ENCODE results near the gene INHBE.

INHBE gene

GRCh38 chr12:57459750-57460467 lies 4.8 kb downstream of the INHBE start, which contains the start of gene GLI1:
GLI1 (plus strand) TSS chr12:57459785; CDS start chr12:57463692, 3,907 bp downstream.
- Histone ChIP-seq H2AFZ (ENCODE audit: low read depth, low read length) (peak within 1 kb of the TSS; percentile 66), H3K4me1 (ENCODE audit: insufficient read depth, low read length) (peaks cover 29% of the 10 kb centered on the region), H3K27me3 (ENCODE audit: insufficient read depth, low read length) (no peaks in the 10 kb centered on the region), H3K36me3 (ENCODE audit: insufficient read depth, low read length) (no peaks in the 10 kb centered on the region), H3K4me3 (ENCODE audit: low read length) (peak within 1 kb of the TSS; percentile 52), H3K9me3 (ENCODE audit: low read length) (no peaks in the 10 kb centered on the region)

GRCh38 chr12:57460468-57460784 lies 5.3 kb downstream of the INHBE start:
- Histone ChIP-seq H3K36me3 (ENCODE audit: insufficient read depth, low read length) (no peaks in the 10 kb centered on the region), H3K9me3 (ENCODE audit: low read length) (no peaks in the 10 kb centered on the region), H3K4me1 (ENCODE audit: insufficient read depth, low read length) (peaks cover 28% of the 10 kb centered on the region), H3K4me3 (ENCODE audit: low read length) (peak overlapping the region; percentile 52), H2AFZ (ENCODE audit: low read depth, low read length) (no peak overlapping the region), H3K27me3 (ENCODE audit: insufficient read depth, low read length) (no peaks in the 10 kb centered on the region)

GRCh38 chr12:57460841-57461275 lies 5.8 kb downstream of the INHBE start:
- no peaks in the 10 kb centered on the region for H3K9me3 ChIP-seq (ENCODE audit: low read length)
- peaks cover 26% of the 10 kb centered on the region for H3K4me1 ChIP-seq (ENCODE audit: insufficient read depth, low read length)
- H3K36me3 ChIP-seq (ENCODE audit: insufficient read depth, low read length), result no peaks in the 10 kb centered on the region
- H2AFZ ChIP-seq (ENCODE audit: low read depth, low read length), result no peak overlapping the region
- H3K27me3 ChIP-seq (ENCODE audit: insufficient read depth, low read length), result no peaks in the 10 kb centered on the region
- H3K4me3 ChIP-seq (ENCODE audit: low read length), result peak overlapping the region; percentile 52

- no peaks in the 10 kb centered on the region for H3K9me3 ChIP-seq (ENCODE audit: low read length)
- no peaks in the 10 kb centered on the region for H3K36me3 ChIP-seq (ENCODE audit: insufficient read depth, low read length)
- peaks cover 26% of the 10 kb centered on the region for H3K4me1 ChIP-seq (ENCODE audit: insufficient read depth, low read length)
- H2AFZ ChIP-seq (ENCODE audit: low read depth, low read length), result no peak overlapping the region
- peak overlapping the region; percentile 52 for H3K4me3 ChIP-seq (ENCODE audit: low read length)
- no peaks in the 10 kb centered on the region for H3K27me3 ChIP-seq (ENCODE audit: insufficient read depth, low read length)
Observed at GRCh38 chr12:57461276-57461916, 6.3 kb downstream of the INHBE start.

- H3K36me3 ChIP-seq (ENCODE audit: insufficient read depth, low read length), result no peaks in the 10 kb centered on the region
- H3K4me1 ChIP-seq (ENCODE audit: insufficient read depth, low read length), result peaks cover 26% of the 10 kb centered on the region
- peak overlapping the region; percentile 52 for H3K4me3 ChIP-seq (ENCODE audit: low read length)
- H3K9me3 ChIP-seq (ENCODE audit: low read length), result no peaks in the 10 kb centered on the region
- H2AFZ ChIP-seq (ENCODE audit: low read depth, low read length), result no peak overlapping the region
- H3K27me3 ChIP-seq (ENCODE audit: insufficient read depth, low read length), result no peaks in the 10 kb centered on the region
Observed at GRCh38 chr12:57461917-57462250, 6.8 kb downstream of the INHBE start.

- no peaks in the 10 kb centered on the region for H3K27me3 ChIP-seq (ENCODE audit: insufficient read depth, low read length)
- H3K4me3 ChIP-seq (ENCODE audit: low read length), result peak overlapping the region; percentile 52
- H3K9me3 ChIP-seq (ENCODE audit: low read length), result no peaks in the 10 kb centered on the region
- H3K36me3 ChIP-seq (ENCODE audit: insufficient read depth, low read length), result no peaks in the 10 kb centered on the region
- peaks cover 26% of the 10 kb centered on the region for H3K4me1 ChIP-seq (ENCODE audit: insufficient read depth, low read length)
- no peak overlapping the region for H2AFZ ChIP-seq (ENCODE audit: low read depth, low read length)
Observed at GRCh38 chr12:57462251-57462911, 7.3 kb downstream of the INHBE start.

GRCh38 chr12:57462912-57463253 lies 7.8 kb downstream of the INHBE start:
- Histone ChIP-seq H3K36me3 (ENCODE audit: insufficient read depth, low read length) (no peaks in the 10 kb centered on the region), H3K9me3 (ENCODE audit: low read length) (no peaks in the 10 kb centered on the region), H3K27me3 (ENCODE audit: insufficient read depth, low read length) (no peaks in the 10 kb centered on the region), H2AFZ (ENCODE audit: low read depth, low read length) (no peak overlapping the region), H3K4me1 (ENCODE audit: insufficient read depth, low read length) (peaks cover 26% of the 10 kb centered on the region), H3K4me3 (ENCODE audit: low read length) (no peak overlapping the region)

- Histone ChIP-seq H2AFZ (ENCODE audit: low read depth, low read length) (no peak overlapping the region), H3K27me3 (ENCODE audit: insufficient read depth, low read length) (no peaks in the 10 kb centered on the region), H3K36me3 (ENCODE audit: insufficient read depth, low read length) (no peaks in the 10 kb centered on the region), H3K4me1 (ENCODE audit: insufficient read depth, low read length) (peaks cover 22% of the 10 kb centered on the region), H3K9me3 (ENCODE audit: low read length) (no peaks in the 10 kb centered on the region), H3K4me3 (ENCODE audit: low read length) (no peak overlapping the region)
Observed at GRCh38 chr12:57464569-57464968, 9.5 kb downstream of the INHBE start.

GRCh38 chr12:57465030-57465746 lies 10.1 kb downstream of the INHBE start:
- no peak overlapping the region for H3K4me3 ChIP-seq (ENCODE audit: low read length)
- H3K4me1 ChIP-seq (ENCODE audit: insufficient read depth, low read length), result peaks cover 21% of the 10 kb centered on the region
- H3K27me3 ChIP-seq (ENCODE audit: insufficient read depth, low read length), result no peaks in the 10 kb centered on the region

GRCh38 chr12:57465747-57466505 lies 10.8 kb downstream of the INHBE start:
- Histone ChIP-seq H3K27me3 (ENCODE audit: insufficient read depth, low read length) (no peaks in the 10 kb centered on the region), H3K4me1 (ENCODE audit: insufficient read depth, low read length) (peaks cover 14% of the 10 kb centered on the region), H3K9me3 (ENCODE audit: low read length) (no peaks in the 10 kb centered on the region), H3K36me3 (ENCODE audit: insufficient read depth, low read length) (peaks cover 3% of the 10 kb centered on the region), H3K4me3 (ENCODE audit: low read length) (no peak overlapping the region), H2AFZ (ENCODE audit: low read depth, low read length) (no peak overlapping the region)

More at GRCh38 chr12:57465030-57465746, 10.1 kb downstream of the INHBE start:
- Histone ChIP-seq H3K36me3 (ENCODE audit: insufficient read depth, low read length) (no peaks in the 10 kb centered on the region), H2AFZ (ENCODE audit: low read depth, low read length) (no peak overlapping the region), H3K9me3 (ENCODE audit: low read length) (no peaks in the 10 kb centered on the region)

GRCh38 chr12:57467212-57467874 lies 12.2 kb downstream of the INHBE start:
- H3K9me3 ChIP-seq (ENCODE audit: low read length), result no peaks in the 10 kb centered on the region
- no peak overlapping the region for H2AFZ ChIP-seq (ENCODE audit: low read depth, low read length)
- H3K36me3 ChIP-seq (ENCODE audit: insufficient read depth, low read length), result peaks cover 4% of the 10 kb centered on the region
- H3K4me1 ChIP-seq (ENCODE audit: insufficient read depth, low read length), result peaks cover 4% of the 10 kb centered on the region
- H3K4me3 ChIP-seq (ENCODE audit: low read length), result no peak overlapping the region
- no peaks in the 10 kb centered on the region for H3K27me3 ChIP-seq (ENCODE audit: insufficient read depth, low read length)

- Histone ChIP-seq H3K4me3 (ENCODE audit: low read length) (no peak overlapping the region), H3K27me3 (ENCODE audit: insufficient read depth, low read length) (no peaks in the 10 kb centered on the region), H3K36me3 (ENCODE audit: insufficient read depth, low read length) (peaks cover 4% of the 10 kb centered on the region), H3K9me3 (ENCODE audit: low read length) (no peaks in the 10 kb centered on the region), H3K4me1 (ENCODE audit: insufficient read depth, low read length) (no peaks in the 10 kb centered on the region), H2AFZ (ENCODE audit: low read depth, low read length) (no peak overlapping the region)
Observed at GRCh38 chr12:57467915-57468314, 12.8 kb downstream of the INHBE start.
